H9 (cell line): Measurements from ENCODE around the gene C10orf143. TPM values are rescaled to one million over a fixed set of nuclear protein-coding genes. Genes with fewer than 3 reads are reported as not detected.
"Not testable (repeated sequence)": the region's sequence is repeated elsewhere in the genome, so short reads cannot be mapped to it uniquely, and the experiment has no call there.

Experiments
- DNase-seq: peaks from one replicate; pipeline ENCODE4 v3.0.0-alpha.2; 2017
- H2AFZ ChIP-seq: one replicate; pipeline ENCODE4 v1.6.1; 2013; ENCODE audit warnings: mild to moderate bottlenecking, low read length, control low read depth, moderate library complexity
- H2AK5ac ChIP-seq: 2 replicates; pipeline ENCODE4 v1.6.1; 2013; ENCODE audit warnings: low read length, control low read depth, mixed read lengths; ENCODE audit not compliant: insufficient read length
- H2BK120ac ChIP-seq: one replicate; pipeline ENCODE4 v1.6.1; 2013; ENCODE audit warnings: low read depth, mild to moderate bottlenecking, low read length, control low read depth, inconsistent platforms; ENCODE audit not compliant: poor library complexity, severe bottlenecking
- H2BK12ac ChIP-seq: 2 replicates; pipeline ENCODE4 v1.6.1; 2013; ENCODE audit warnings: low read length, control low read depth, mixed read lengths, low read depth; ENCODE audit not compliant: insufficient read length
- H2BK15ac ChIP-seq: 2 replicates; pipeline ENCODE4 v1.6.1; 2013; ENCODE audit warnings: low read depth, low read length, control low read depth
- H2BK20ac ChIP-seq: one replicate; pipeline ENCODE4 v1.6.1; 2013; ENCODE audit warnings: low read depth, mild to moderate bottlenecking, low read length, control low read depth, inconsistent platforms; ENCODE audit not compliant: poor library complexity, severe bottlenecking
- H2BK5ac ChIP-seq: 2 replicates; pipeline ENCODE4 v1.6.1; 2013; ENCODE audit warnings: low read length, control low read depth, mixed read lengths; ENCODE audit not compliant: insufficient read length
- H3K14ac ChIP-seq: 2 replicates; pipeline ENCODE4 v1.6.1; 2013; ENCODE audit warnings: low read length, control low read depth; ENCODE audit not compliant: insufficient read depth
- H3K18ac ChIP-seq: 2 replicates; pipeline ENCODE4 v1.6.1; 2013; ENCODE audit warnings: low read depth, mild to moderate bottlenecking, mixed read lengths, low read length, control low read depth; ENCODE audit not compliant: insufficient read length
- H3K23ac ChIP-seq: 2 replicates; pipeline ENCODE4 v1.6.1; 2013; ENCODE audit warnings: low read length, control low read depth, mixed read lengths, low read depth; ENCODE audit not compliant: insufficient read length
- H3K23me2 ChIP-seq: 2 replicates; pipeline ENCODE4 v1.6.1; 2013; ENCODE audit warnings: low read depth, mild to moderate bottlenecking, mixed read lengths, low read length, control low read depth; ENCODE audit not compliant: insufficient read length, poor library complexity, severe bottlenecking
- H3K27ac ChIP-seq: 2 replicates; pipeline ENCODE4 v1.5.1; 2013; ENCODE audit warnings: low read length, control low read depth, mixed read lengths, low read depth; ENCODE audit not compliant: insufficient read length
- H3K27me3 ChIP-seq: 2 replicates; pipeline ENCODE4 v1.6.1; 2013; ENCODE audit warnings: low read length, control low read depth, inconsistent platforms; ENCODE audit not compliant: insufficient read depth
- H3K4ac ChIP-seq: 2 replicates; pipeline ENCODE4 v1.6.1; 2013; ENCODE audit warnings: low read depth, mild to moderate bottlenecking, control low read depth, inconsistent platforms, low read length, moderate library complexity
- H3K4me1 ChIP-seq: 2 replicates; pipeline ENCODE4 v1.6.1; 2013; ENCODE audit warnings: low read length, control low read depth, inconsistent platforms; ENCODE audit not compliant: insufficient read depth
- H3K4me2 ChIP-seq: 2 replicates; pipeline ENCODE4 v1.6.1; 2013; ENCODE audit warnings: low read length, control low read depth, mixed read lengths; ENCODE audit not compliant: insufficient read length, insufficient read depth
- H3K56ac ChIP-seq: 2 replicates; pipeline ENCODE4 v1.6.1; 2013; ENCODE audit warnings: low read depth, mild to moderate bottlenecking, mixed read lengths, low read length, control low read depth; ENCODE audit not compliant: insufficient read length
- H3K79me1 ChIP-seq: 2 replicates; pipeline ENCODE4 v1.6.1; 2013; ENCODE audit warnings: low read depth, mild to moderate bottlenecking, moderate library complexity, low read length, control low read depth, inconsistent platforms; ENCODE audit not compliant: insufficient read depth, poor library complexity, severe bottlenecking
- H3K79me2 ChIP-seq: 2 replicates; pipeline ENCODE4 v1.6.1; 2013; ENCODE audit warnings: low read length, control low read depth, inconsistent platforms; ENCODE audit not compliant: insufficient read depth
- H3K9ac ChIP-seq: 2 replicates; pipeline ENCODE4 v1.6.1; 2013; ENCODE audit warnings: low read length, control low read depth, mixed read lengths; ENCODE audit not compliant: insufficient read length; ENCODE audit errors: extremely low read depth
- H3K9me3 ChIP-seq: one replicate; pipeline ENCODE4 v1.6.1; 2013; ENCODE audit warnings: low read depth, low read length, inconsistent platforms; ENCODE audit not compliant: control insufficient read depth
- H3T11ph ChIP-seq: one replicate; pipeline ENCODE4 v1.6.1; 2013; ENCODE audit warnings: mild to moderate bottlenecking, low read length, control low read depth, inconsistent platforms
- H4K20me1 ChIP-seq: one replicate; pipeline ENCODE4 v1.6.1; 2013; ENCODE audit not compliant: control insufficient read depth, insufficient read length, insufficient read depth
- H4K5ac ChIP-seq: 2 replicates; pipeline ENCODE4 v1.6.1; 2013; ENCODE audit warnings: low read depth, mild to moderate bottlenecking, mixed read lengths, low read length, control low read depth; ENCODE audit not compliant: insufficient read length
- H4K8ac ChIP-seq: replicated peaks from 2 replicates; pipeline ENCODE4 v1.6.1; 2013; ENCODE audit warnings: low read length, control low read depth, mixed read lengths, low read depth; ENCODE audit not compliant: insufficient read length
- H4K91ac ChIP-seq: 2 replicates; pipeline ENCODE4 v1.6.1; 2013; ENCODE audit warnings: low read depth, mild to moderate bottlenecking, moderate library complexity, mixed read lengths, low read length, control low read depth; ENCODE audit not compliant: insufficient read length
- H3K27ac Mint-ChIP-seq, 3 experiments: 2 replicates in 2 of 3; 3 replicates in 1 of 3; pipeline ENCODE4 v1.8.0; 2020 to 2021; ENCODE audit warnings: mixed read lengths in 3 of 3, mild to moderate bottlenecking in 1 of 3, moderate library complexity in 1 of 3
- H3K27me3 Mint-ChIP-seq: 2 replicates; pipeline ENCODE4 v1.8.0; 2021; ENCODE audit warnings: low read depth, mild to moderate bottlenecking, moderate library complexity, mixed read lengths
- H3K36me3 Mint-ChIP-seq, 3 experiments: 2 replicates in 2 of 3; 3 replicates in 1 of 3; pipeline ENCODE4 v1.8.0; 2020 to 2021; ENCODE audit warnings: low read depth in 3 of 3, mixed read lengths in 3 of 3; ENCODE audit not compliant: insufficient read depth in 1 of 3
- H3K4me1 Mint-ChIP-seq, 2 experiments: 2 replicates each; pipeline ENCODE4 v1.8.0; 2020; ENCODE audit warnings: mixed read lengths in 2 of 2
- H3K4me3 Mint-ChIP-seq, 2 experiments: 2 replicates in 1 of 2; 3 replicates in 1 of 2; pipeline ENCODE4 v1.8.0; 2020 to 2021; ENCODE audit warnings: mild to moderate bottlenecking in 2 of 2, mixed read lengths in 2 of 2, moderate library complexity in 1 of 2
- H3K9me3 Mint-ChIP-seq, 2 experiments: 2 replicates in 1 of 2; 3 replicates in 1 of 2; pipeline ENCODE4 v1.8.0; 2020; ENCODE audit warnings: mild to moderate bottlenecking in 2 of 2, mixed read lengths in 2 of 2, moderate library complexity in 1 of 2
- CTCF ChIP-seq: fragments of 200-600 bp; sonication (generic); conservative IDR thresholded peaks from 3 replicates; pipeline ENCODE4 v1.8.0; 2021; ENCODE audit warnings: antibody characterized with exemption, mild to moderate bottlenecking
- WGBS: extraction: QIAGEN DNeasy Blood & Tissue Kit; methylation state at CpG from one replicate; pipeline ENCODE4 v1.1.7; 2013; ENCODE audit warnings: missing lambda C conversion rate, low lambda C conversion rate, mixed read lengths; ENCODE audit not compliant: insufficient read length; ENCODE audit errors: extremely low coverage; 5-methylcytosine and 5-hydroxymethylcytosine counted together
- total RNA-seq: library from RNA; stranded (reverse); gene quantifications from 2 replicates; pipeline ENCODE4 v1.2.1, GENCODE V29; 2021

The C10orf143 gene
- total RNA-seq, 1 experiment from 2014 or later, result 0.94 TPM

- H3K36me3 Mint-ChIP-seq, result peaks cover 7 to 11% (median 9%) of the 10 kb centered on the region in 3 experiments; a peak in 5 of 7 replicates
- no peak for TF ChIP-seq CTCF
Measured at GRCh38 chr10:130121486-130122079, 11.0 kb upstream of the C10orf143 start.

GRCh38 chr10:130117535-130117934 is 6.9 kb upstream of the C10orf143 start:
- not testable (repeated sequence) for H3K27ac Mint-ChIP-seq, H4K20me1 ChIP-seq, H3K4me3 Mint-ChIP-seq, H3K9me3 ChIP-seq, H3K23ac ChIP-seq, H3K18ac ChIP-seq, H3K27me3 Mint-ChIP-seq, H2BK12ac ChIP-seq, H3K27me3 ChIP-seq, H3T11ph ChIP-seq, H4K5ac ChIP-seq, H3K4me1 Mint-ChIP-seq, H4K91ac ChIP-seq, H3K23me2 ChIP-seq, H2BK120ac ChIP-seq, H3K79me1 ChIP-seq, H3K4ac ChIP-seq, H3K14ac ChIP-seq, H4K8ac ChIP-seq, H2BK20ac ChIP-seq, DNase-seq, H3K4me2 ChIP-seq, H3K79me2 ChIP-seq, H3K9ac ChIP-seq, H2AFZ ChIP-seq, H3K4me1 ChIP-seq, H3K56ac ChIP-seq, H2AK5ac ChIP-seq, H2BK5ac ChIP-seq, H2BK15ac ChIP-seq, H3K27ac ChIP-seq
- Mint-ChIP-seq H3K9me3 (peaks cover 31 to 33% of the 10 kb centered on the region in 2 experiments), H3K36me3 (peaks cover 13 to 25% (median 14%) of the 10 kb centered on the region in 3 experiments)
- no CpG with 5 or more reads among the region's 6 CpGs for WGBS

More at GRCh38 chr10:130121486-130122079, 11.0 kb upstream of the C10orf143 start:
- Mint-ChIP-seq H3K4me1 (no peaks in the 10 kb centered on the region; a peak in 1 of 4 replicates), H3K27ac (peak overlapping the region in 1 of 3 experiments; percentile 89; a peak in 1 of 7 replicates), H3K9me3 (peaks cover 23% of the 10 kb centered on the region in 2 experiments), H3K4me3 (no peak overlapping the region), H3K27me3 (peaks cover 10% of the 10 kb centered on the region)
- Histone ChIP-seq H3K27ac (no peak overlapping the region), H3K56ac (no peak overlapping the region), H4K91ac (no peak overlapping the region), H3K9me3 (peaks cover 5% of the 10 kb centered on the region), H2AFZ (no peak overlapping the region), H4K8ac (no peak overlapping the region), H3K4ac (no peak overlapping the region), H3K18ac (no peak overlapping the region), H3K14ac (no peak overlapping the region), H3K79me1 (no peaks in the 10 kb centered on the region), H2BK12ac (no peak overlapping the region), H3K23ac (no peak overlapping the region), H2BK15ac (no peak overlapping the region), H3T11ph (no peak overlapping the region), H4K5ac (no peak overlapping the region), H4K20me1 (no peaks in the 10 kb centered on the region), H2AK5ac (no peak overlapping the region), H3K4me2 (no peak overlapping the region), H3K27me3 (no peaks in the 10 kb centered on the region), H3K4me1 (no peaks in the 10 kb centered on the region), H2BK20ac (no peak overlapping the region), H3K23me2 (no peaks in the 10 kb centered on the region), H3K79me2 (no peaks in the 10 kb centered on the region), H3K9ac (no peak overlapping the region), H2BK120ac (no peak overlapping the region), H2BK5ac (no peak overlapping the region)
- no peak for DNase-seq
- no CpG with 5 or more reads among the region's 13 CpGs for WGBS
